BJ (cell line): ENCODE results near the gene ZNF143. TPM values are rescaled to one million over a fixed set of nuclear protein-coding genes. Genes with fewer than 3 reads are reported as not detected.
A peak's percentile ranks its signal among the peaks of the same experiment; 100 is the strongest.

ENCODE experiments used
- CTCF ChIA-PET: fragments of 350-600 bp; formaldehyde crosslinking; extraction: SDS; loops from one replicate; lab custom pipeline; 2021; ENCODE audit warnings: antibody characterized with exemption, inconsistent platforms; lab: Yijun Ruan, JAX
- POLR2A ChIA-PET: fragments of 300-600 bp; sonication (Branson Sonifier 250); formaldehyde crosslinking; extraction: SDS; loops from one replicate; lab custom pipeline; 2021; ENCODE audit warnings: antibody characterized with exemption; lab: Charles Lee
- DNase-seq: peaks from one replicate; pipeline ENCODE4 v3.0.0-alpha.2; 2011; ENCODE audit warnings: low read depth
- H3K27me3 ChIP-seq: 2 replicates; pipeline ENCODE4 v1.6.0; 2011; ENCODE audit warnings: low read length; ENCODE audit not compliant: control insufficient read depth, insufficient read depth
- H3K36me3 ChIP-seq: 2 replicates; pipeline ENCODE4 v1.5.1; 2011; ENCODE audit warnings: low read length; ENCODE audit not compliant: control insufficient read depth, insufficient read depth
- H3K4me3 ChIP-seq: 2 replicates; pipeline ENCODE4 v1.5.1; 2011; ENCODE audit warnings: low read depth, mild to moderate bottlenecking, control low read depth, low read length
- CTCF ChIP-seq: IDR thresholded peaks from 2 replicates; pipeline ENCODE4 v1.5.1; 2011; ENCODE audit warnings: low read depth, mild to moderate bottlenecking, control low read depth, inconsistent platforms, low read length, moderate library complexity; ENCODE audit not compliant: insufficient read depth
- polyA plus RNA-seq: library from polyadenylated mRNA; depleted of rRNA; stranded (reverse); fragments of >200 nt; gene quantifications from 2 replicates; pipeline ENCODE4 v1.2.3, GENCODE V29; 2011

Gene ZNF143
- polyA plus RNA-seq, 1 experiment, result 27.8 TPM

- DNase-seq, result no peak
- TF ChIP-seq CTCF, result no peak
- Histone ChIP-seq H3K27me3 (no peaks in the 10 kb centered on the region), H3K4me3 (no peak overlapping the region), H3K36me3 (no peaks in the 10 kb centered on the region)
- POLR2A ChIA-PET, result interaction anchor here (0.6 kb wide), 1 partner anchor 739 kb away, joined by 4 read pairs; no protein-coding TSS in a partner anchor
- CTCF ChIA-PET, result interaction anchor here (1.6 kb wide), 1 partner anchor 404 kb away, joined by 5 read pairs; no protein-coding TSS in a partner anchor
Observed at GRCh38 chr11:9568161-9568853, 107.5 kb downstream of the ZNF143 start.

GRCh38 chr11:9568854-9569587 lies 108.2 kb downstream of the ZNF143 start:
- DNase-seq, result peak; percentile 94
- no peak overlapping the region for H3K4me3 ChIP-seq
- TF ChIP-seq CTCF, result no peak
- CTCF ChIA-PET, result interaction anchor here (0.6 kb wide), 1 partner anchor 381 kb away, joined by 3 read pairs; no protein-coding TSS in a partner anchor
- H3K27me3 ChIP-seq, result no peaks in the 10 kb centered on the region
- POLR2A ChIA-PET, result interaction anchor here (0.6 kb wide), 1 partner anchor 739 kb away, joined by 4 read pairs; no protein-coding TSS in a partner anchor
- no peaks in the 10 kb centered on the region for H3K36me3 ChIP-seq

- Histone ChIP-seq H3K27me3 (no peaks in the 10 kb centered on the region), H3K36me3 (no peaks in the 10 kb centered on the region), H3K4me3 (no peak overlapping the region)
- no peak for TF ChIP-seq CTCF
- DNase-seq, result no peak
- ChIA-PET CTCF (interaction anchor here (0.6 kb wide), 1 partner anchor 381 kb away, joined by 3 read pairs; no protein-coding TSS in a partner anchor), POLR2A (no interaction called here)
Observed at GRCh38 chr11:9569588-9570164, 108.9 kb downstream of the ZNF143 start.

- no peak for DNase-seq
- POLR2A ChIA-PET, result no interaction called here
- no peak for TF ChIP-seq CTCF
- no peaks in the 10 kb centered on the region for H3K27me3 ChIP-seq
- CTCF ChIA-PET, result no interaction called here
- H3K4me3 ChIP-seq, result no peak overlapping the region
- no peaks in the 10 kb centered on the region for H3K36me3 ChIP-seq
Observed at GRCh38 chr11:9570313-9571025, 109.7 kb downstream of the ZNF143 start.
